GM12872 (cell line): ENCODE results near the gene SLCO1A2.

Experiments
- CTCF ChIP-seq: IDR thresholded peaks from 3 replicates; pipeline ENCODE4 v1.5.1; 2011; ENCODE audit warnings: low read depth, mild to moderate bottlenecking, low read length, moderate library complexity; ENCODE audit not compliant: insufficient read depth

The SLCO1A2 gene

GRCh38 chr12:21354641-21355040 is 19.9 kb upstream of the SLCO1A2 start:
- TF ChIP-seq CTCF, result no peak

GRCh38 chr12:21353948-21354347 is 19.2 kb upstream of the SLCO1A2 start:
- no peak for TF ChIP-seq CTCF

GRCh38 chr12:21353487-21353886 is 18.8 kb upstream of the SLCO1A2 start:
- TF ChIP-seq CTCF, result no peak

- no peak for TF ChIP-seq CTCF
Measured at GRCh38 chr12:21350975-21351374, 16.3 kb upstream of the SLCO1A2 start.

- TF ChIP-seq CTCF, result no peak
Measured at GRCh38 chr12:21346542-21347205, 12.0 kb upstream of the SLCO1A2 start.

- TF ChIP-seq CTCF, result no peak
Measured at GRCh38 chr12:21343636-21344035, 8.9 kb upstream of the SLCO1A2 start.

GRCh38 chr12:21341769-21342168 is 7.1 kb upstream of the SLCO1A2 start:
- TF ChIP-seq CTCF, result no peak
